ENCODE results near the gene TCTN1. TPM values are rescaled to one million over a fixed set of nuclear protein-coding genes. Genes with fewer than 3 reads are reported as not detected.
A peak's percentile ranks its signal among the peaks of the same experiment; 100 is the strongest.
"Not testable (repeated sequence)": the region's sequence is repeated elsewhere in the genome, so short reads cannot be mapped to it uniquely, and the experiment has no call there.

TCTN1 gene
- polyA plus RNA-seq, 4 donors = 54.9 to 105 (median 81.8) TPM

- no peak for DNase-seq (ENCODE audit: low read depth in 4 of 4, low spot score in 3 of 4)
These were observed 21.1 kb downstream of the TCTN1 start for GRCh38 chr12:110635055-110635454.

- DNase-seq (ENCODE audit: low read depth in 4 of 4, low spot score in 3 of 4) = no peak
These were observed 22.6 kb downstream of the TCTN1 start for GRCh38 chr12:110636516-110636915.

GRCh38 chr12:110637869-110638441, 24.0 kb downstream of the TCTN1 start:
- DNase-seq (ENCODE audit: low read depth in 4 of 4, low spot score in 3 of 4) = no peak

- no peak for DNase-seq (ENCODE audit: low read depth in 4 of 4, low spot score in 3 of 4)
These were observed 24.9 kb downstream of the TCTN1 start for GRCh38 chr12:110638796-110639195.

- no peak for DNase-seq (ENCODE audit: low read depth in 4 of 4, low spot score in 3 of 4)
These were observed 25.6 kb downstream of the TCTN1 start for GRCh38 chr12:110639336-110640141.

- no peak for DNase-seq (ENCODE audit: low read depth in 4 of 4, low spot score in 3 of 4)
These were observed 26.5 kb downstream of the TCTN1 start for GRCh38 chr12:110640275-110641025.

- DNase-seq (ENCODE audit: low read depth in 4 of 4, low spot score in 3 of 4) = peak in 2 of 4 donors; percentile 6 to 12
These were observed 27.6 kb downstream of the TCTN1 start for GRCh38 chr12:110641521-110641920.

GRCh38 chr12:110647631-110648040, 33.7 kb downstream of the TCTN1 start:
- no peak for DNase-seq (ENCODE audit: low read depth in 4 of 4, low spot score in 3 of 4)

- peak in 2 of 4 donors; percentile 10 to 21 for DNase-seq (ENCODE audit: low read depth in 4 of 4, low spot score in 3 of 4)
These were observed 35.5 kb downstream of the TCTN1 start for GRCh38 chr12:110649341-110649847.

- DNase-seq (ENCODE audit: low read depth in 4 of 4, low spot score in 3 of 4) = not testable (repeated sequence)
These were observed 40.3 kb downstream of the TCTN1 start for GRCh38 chr12:110654238-110654637.

GRCh38 chr12:110656071-110656655, 42.2 kb downstream of the TCTN1 start:
- DNase-seq (ENCODE audit: low read depth in 4 of 4, low spot score in 3 of 4) = no peak

- no peak for DNase-seq (ENCODE audit: low read depth in 4 of 4, low spot score in 3 of 4)
These were observed 43.8 kb downstream of the TCTN1 start for GRCh38 chr12:110657747-110658146.

- no peak for DNase-seq (ENCODE audit: low read depth in 4 of 4, low spot score in 3 of 4)
These were observed 44.3 kb downstream of the TCTN1 start for GRCh38 chr12:110658242-110658641.

- DNase-seq (ENCODE audit: low read depth in 4 of 4, low spot score in 3 of 4) = no peak
These were observed 44.9 kb downstream of the TCTN1 start for GRCh38 chr12:110658878-110659277.

GRCh38 chr12:110661337-110661972, 47.5 kb downstream of the TCTN1 start:
- no peak for DNase-seq (ENCODE audit: low read depth in 4 of 4, low spot score in 3 of 4)

- no peak for DNase-seq (ENCODE audit: low read depth in 4 of 4, low spot score in 3 of 4)
These were observed 53.0 kb downstream of the TCTN1 start for GRCh38 chr12:110666892-110667291.

GRCh38 chr12:110667671-110668070, 53.7 kb downstream of the TCTN1 start:
- no peak for DNase-seq (ENCODE audit: low read depth in 4 of 4, low spot score in 3 of 4)

GRCh38 chr12:110668480-110669192, 54.7 kb downstream of the TCTN1 start:
- no peak for DNase-seq (ENCODE audit: low read depth in 4 of 4, low spot score in 3 of 4)

- DNase-seq (ENCODE audit: low read depth in 4 of 4, low spot score in 3 of 4) = no peak
These were observed 55.2 kb downstream of the TCTN1 start for GRCh38 chr12:110669193-110669502.

- no peak for DNase-seq (ENCODE audit: low read depth in 4 of 4, low spot score in 3 of 4)
These were observed 56.3 kb downstream of the TCTN1 start for GRCh38 chr12:110670161-110670701.

Measured in left renal pelvis (tissue), 4 donors.